ENCODE measurements around the gene LIPM. TPM values are rescaled to one million over a fixed set of nuclear protein-coding genes. Genes with fewer than 3 reads are reported as not detected.
"Not testable (repeated sequence)": the region's sequence is repeated elsewhere in the genome, so short reads cannot be mapped to it uniquely, and the experiment has no call there.

The LIPM gene
- total and polyA plus RNA-seq, 9 donors = 0.14 TPM; not detected in 8

GRCh38 chr10:88835910-88836221 is 33.3 kb downstream of the LIPM start:
- no peak for DNase-seq

GRCh38 chr10:88837632-88838031 is 35.1 kb downstream of the LIPM start:
- H3K27ac ChIP-seq (ENCODE audit: low read length); DNase-seq; H3K9me3 ChIP-seq (replicated peaks; ENCODE audit: control insufficient read depth, low read depth, low read length); H3K36me3 ChIP-seq (ENCODE audit: control insufficient read depth, insufficient read depth, low read length); H3K4me1 ChIP-seq (ENCODE audit: control insufficient read depth, insufficient read depth, low read length); H3K4me3 ChIP-seq (ENCODE audit: low read length); H3K27me3 ChIP-seq (ENCODE audit: control insufficient read depth, insufficient read depth, low read length): not testable (repeated sequence)

More at GRCh38 chr10:88835910-88836221, 33.3 kb downstream of the LIPM start:
- no peaks in the 10 kb centered on the region for H3K27me3 ChIP-seq (ENCODE audit: control insufficient read depth, insufficient read depth, low read length)
- no peak overlapping the region for H3K27ac ChIP-seq (ENCODE audit: low read length)
- H3K4me1 ChIP-seq (ENCODE audit: control insufficient read depth, insufficient read depth, low read length) = no peaks in the 10 kb centered on the region
- H3K4me3 ChIP-seq (ENCODE audit: low read length) = no peak overlapping the region
- no CpG with 5 or more reads among the region's 2 CpGs for WGBS (ENCODE audit: insufficient coverage)
- H3K36me3 ChIP-seq (ENCODE audit: control insufficient read depth, insufficient read depth, low read length) = no peaks in the 10 kb centered on the region
- H3K9me3 ChIP-seq (replicated peaks; ENCODE audit: control insufficient read depth, low read depth, low read length) = no peaks in the 10 kb centered on the region

- Histone ChIP-seq H3K4me1 (ENCODE audit: control insufficient read depth, insufficient read depth, low read length) (no peaks in the 10 kb centered on the region), H3K9me3 (replicated peaks; ENCODE audit: control insufficient read depth, low read depth, low read length) (no peaks in the 10 kb centered on the region), H3K36me3 (ENCODE audit: control insufficient read depth, insufficient read depth, low read length) (no peaks in the 10 kb centered on the region), H3K27me3 (ENCODE audit: control insufficient read depth, insufficient read depth, low read length) (no peaks in the 10 kb centered on the region), H3K4me3 (ENCODE audit: low read length) (no peak overlapping the region), H3K27ac (ENCODE audit: low read length) (no peak overlapping the region)
- WGBS (ENCODE audit: insufficient coverage) = 97% methylated on average over 3 of the region's 5 CpGs
- no peak for DNase-seq
Observed at GRCh38 chr10:88838766-88839350, 36.3 kb downstream of the LIPM start.

- WGBS (ENCODE audit: insufficient coverage) = no CpG with 5 or more reads among the region's 3 CpGs
- Histone ChIP-seq H3K27me3 (ENCODE audit: control insufficient read depth, insufficient read depth, low read length) (no peaks in the 10 kb centered on the region), H3K4me1 (ENCODE audit: control insufficient read depth, insufficient read depth, low read length) (no peaks in the 10 kb centered on the region), H3K36me3 (ENCODE audit: control insufficient read depth, insufficient read depth, low read length) (no peaks in the 10 kb centered on the region), H3K27ac (ENCODE audit: low read length) (no peak overlapping the region), H3K9me3 (replicated peaks; ENCODE audit: control insufficient read depth, low read depth, low read length) (no peaks in the 10 kb centered on the region), H3K4me3 (ENCODE audit: low read length) (no peak overlapping the region)
- DNase-seq = no peak
Observed at GRCh38 chr10:88840104-88840503, 37.6 kb downstream of the LIPM start.

GRCh38 chr10:88840881-88841280 is 38.4 kb downstream of the LIPM start:
- H3K9me3 ChIP-seq (replicated peaks; ENCODE audit: control insufficient read depth, low read depth, low read length) = no peaks in the 10 kb centered on the region
- no CpG with 5 or more reads among the region's 5 CpGs for WGBS (ENCODE audit: insufficient coverage)
- DNase-seq = no peak
- no peak overlapping the region for H3K4me3 ChIP-seq (ENCODE audit: low read length)
- H3K36me3 ChIP-seq (ENCODE audit: control insufficient read depth, insufficient read depth, low read length) = no peaks in the 10 kb centered on the region
- H3K27ac ChIP-seq (ENCODE audit: low read length) = no peak overlapping the region
- no peaks in the 10 kb centered on the region for H3K27me3 ChIP-seq (ENCODE audit: control insufficient read depth, insufficient read depth, low read length)
- no peaks in the 10 kb centered on the region for H3K4me1 ChIP-seq (ENCODE audit: control insufficient read depth, insufficient read depth, low read length)

GRCh38 chr10:88841316-88842111 is 39.0 kb downstream of the LIPM start:
- Histone ChIP-seq H3K4me1 (ENCODE audit: control insufficient read depth, insufficient read depth, low read length) (no peaks in the 10 kb centered on the region), H3K36me3 (ENCODE audit: control insufficient read depth, insufficient read depth, low read length) (no peaks in the 10 kb centered on the region), H3K27ac (ENCODE audit: low read length) (no peak overlapping the region), H3K9me3 (replicated peaks; ENCODE audit: control insufficient read depth, low read depth, low read length) (no peaks in the 10 kb centered on the region), H3K27me3 (ENCODE audit: control insufficient read depth, insufficient read depth, low read length) (no peaks in the 10 kb centered on the region), H3K4me3 (ENCODE audit: low read length) (no peak overlapping the region)
- DNase-seq = no peak
- 31% methylated on average over 2 of the region's 6 CpGs for WGBS (ENCODE audit: insufficient coverage)

GRCh38 chr10:88843171-88843570 is 40.6 kb downstream of the LIPM start:
- H3K27ac ChIP-seq (ENCODE audit: low read length) = no peak overlapping the region
- no peaks in the 10 kb centered on the region for H3K4me1 ChIP-seq (ENCODE audit: control insufficient read depth, insufficient read depth, low read length)
- H3K4me3 ChIP-seq (ENCODE audit: low read length) = no peak overlapping the region
- no peaks in the 10 kb centered on the region for H3K9me3 ChIP-seq (replicated peaks; ENCODE audit: control insufficient read depth, low read depth, low read length)
- no peaks in the 10 kb centered on the region for H3K36me3 ChIP-seq (ENCODE audit: control insufficient read depth, insufficient read depth, low read length)
- H3K27me3 ChIP-seq (ENCODE audit: control insufficient read depth, insufficient read depth, low read length) = no peaks in the 10 kb centered on the region
- DNase-seq = no peak
- no CpG with 5 or more reads among the region's 4 CpGs for WGBS (ENCODE audit: insufficient coverage)

GRCh38 chr10:88848499-88848898 is 46.0 kb downstream of the LIPM start:
- Histone ChIP-seq H3K4me3 (ENCODE audit: low read length) (no peak overlapping the region), H3K9me3 (replicated peaks; ENCODE audit: control insufficient read depth, low read depth, low read length) (no peaks in the 10 kb centered on the region), H3K36me3 (ENCODE audit: control insufficient read depth, insufficient read depth, low read length) (no peaks in the 10 kb centered on the region), H3K27ac (ENCODE audit: low read length) (no peak overlapping the region), H3K27me3 (ENCODE audit: control insufficient read depth, insufficient read depth, low read length) (no peaks in the 10 kb centered on the region), H3K4me1 (ENCODE audit: control insufficient read depth, insufficient read depth, low read length) (peaks cover 2% of the 10 kb centered on the region)
- no peak for DNase-seq
- WGBS (ENCODE audit: insufficient coverage) = no CpG with 5 or more reads among the region's 1 CpG

- H3K27ac ChIP-seq (ENCODE audit: low read length) = no peak overlapping the region
- H3K36me3 ChIP-seq (ENCODE audit: control insufficient read depth, insufficient read depth, low read length) = no peaks in the 10 kb centered on the region
- H3K9me3 ChIP-seq (replicated peaks; ENCODE audit: control insufficient read depth, low read depth, low read length) = no peaks in the 10 kb centered on the region
- no CpG with 5 or more reads among the region's 1 CpG for WGBS (ENCODE audit: insufficient coverage)
- peaks cover 2% of the 10 kb centered on the region for H3K4me1 ChIP-seq (ENCODE audit: control insufficient read depth, insufficient read depth, low read length)
- no peaks in the 10 kb centered on the region for H3K27me3 ChIP-seq (ENCODE audit: control insufficient read depth, insufficient read depth, low read length)
- DNase-seq = no peak
- H3K4me3 ChIP-seq (ENCODE audit: low read length) = no peak overlapping the region
Observed at GRCh38 chr10:88849234-88849633, 46.7 kb downstream of the LIPM start.

GRCh38 chr10:88850712-88851111 is 48.2 kb downstream of the LIPM start:
- peaks cover 3% of the 10 kb centered on the region for H3K4me1 ChIP-seq (ENCODE audit: control insufficient read depth, insufficient read depth, low read length)
- no peak overlapping the region for H3K27ac ChIP-seq (ENCODE audit: low read length)
- no peak for DNase-seq
- H3K9me3 ChIP-seq (replicated peaks; ENCODE audit: control insufficient read depth, low read depth, low read length) = no peaks in the 10 kb centered on the region
- H3K36me3 ChIP-seq (ENCODE audit: control insufficient read depth, insufficient read depth, low read length) = no peaks in the 10 kb centered on the region
- WGBS (ENCODE audit: insufficient coverage) = no CpG with 5 or more reads among the region's 1 CpG
- no peak overlapping the region for H3K4me3 ChIP-seq (ENCODE audit: low read length)
- no peaks in the 10 kb centered on the region for H3K27me3 ChIP-seq (ENCODE audit: control insufficient read depth, insufficient read depth, low read length)

Data from muscle of leg (tissue), 11 donors.